Left lobe of liver (tissue), 2 donors: ENCODE results near the gene TCTN3. TPM values are rescaled to one million over a fixed set of nuclear protein-coding genes. Genes with fewer than 3 reads are reported as not detected.
A peak's percentile ranks its signal among the peaks of the same experiment; 100 is the strongest.
"Not testable (repeated sequence)": the region's sequence is repeated elsewhere in the genome, so short reads cannot be mapped to it uniquely, and the experiment has no call there.

Experiments
- ATAC-seq: fragments of 200-7000 bp; cut with Tn5 transposase; one replicate; pipeline ENCODE4 v1.9.1; 2020; ENCODE audit warnings: mild to moderate bottlenecking, moderate library complexity
- DNase-seq: peaks from one replicate; pipeline ENCODE4 v3.0.0-alpha.2; 2020; ENCODE audit warnings: low spot score
- total RNA-seq: library from RNA; stranded (reverse); gene quantifications from one replicate; pipeline ENCODE4 v1.2.1, GENCODE V29; 2021
- donor health status: DM: no; HTN: no; CAD: no; lungs with moderate emphysema.
- donor health status: DM: no; HTN: yes; CAD: no.

TCTN3 gene, protein sequence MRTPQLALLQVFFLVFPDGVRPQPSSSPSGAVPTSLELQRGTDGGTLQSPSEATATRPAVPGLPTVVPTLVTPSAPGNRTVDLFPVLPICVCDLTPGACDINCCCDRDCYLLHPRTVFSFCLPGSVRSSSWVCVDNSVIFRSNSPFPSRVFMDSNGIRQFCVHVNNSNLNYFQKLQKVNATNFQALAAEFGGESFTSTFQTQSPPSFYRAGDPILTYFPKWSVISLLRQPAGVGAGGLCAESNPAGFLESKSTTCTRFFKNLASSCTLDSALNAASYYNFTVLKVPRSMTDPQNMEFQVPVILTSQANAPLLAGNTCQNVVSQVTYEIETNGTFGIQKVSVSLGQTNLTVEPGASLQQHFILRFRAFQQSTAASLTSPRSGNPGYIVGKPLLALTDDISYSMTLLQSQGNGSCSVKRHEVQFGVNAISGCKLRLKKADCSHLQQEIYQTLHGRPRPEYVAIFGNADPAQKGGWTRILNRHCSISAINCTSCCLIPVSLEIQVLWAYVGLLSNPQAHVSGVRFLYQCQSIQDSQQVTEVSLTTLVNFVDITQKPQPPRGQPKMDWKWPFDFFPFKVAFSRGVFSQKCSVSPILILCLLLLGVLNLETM
- 17.8 TPM for total RNA-seq

DNA sequence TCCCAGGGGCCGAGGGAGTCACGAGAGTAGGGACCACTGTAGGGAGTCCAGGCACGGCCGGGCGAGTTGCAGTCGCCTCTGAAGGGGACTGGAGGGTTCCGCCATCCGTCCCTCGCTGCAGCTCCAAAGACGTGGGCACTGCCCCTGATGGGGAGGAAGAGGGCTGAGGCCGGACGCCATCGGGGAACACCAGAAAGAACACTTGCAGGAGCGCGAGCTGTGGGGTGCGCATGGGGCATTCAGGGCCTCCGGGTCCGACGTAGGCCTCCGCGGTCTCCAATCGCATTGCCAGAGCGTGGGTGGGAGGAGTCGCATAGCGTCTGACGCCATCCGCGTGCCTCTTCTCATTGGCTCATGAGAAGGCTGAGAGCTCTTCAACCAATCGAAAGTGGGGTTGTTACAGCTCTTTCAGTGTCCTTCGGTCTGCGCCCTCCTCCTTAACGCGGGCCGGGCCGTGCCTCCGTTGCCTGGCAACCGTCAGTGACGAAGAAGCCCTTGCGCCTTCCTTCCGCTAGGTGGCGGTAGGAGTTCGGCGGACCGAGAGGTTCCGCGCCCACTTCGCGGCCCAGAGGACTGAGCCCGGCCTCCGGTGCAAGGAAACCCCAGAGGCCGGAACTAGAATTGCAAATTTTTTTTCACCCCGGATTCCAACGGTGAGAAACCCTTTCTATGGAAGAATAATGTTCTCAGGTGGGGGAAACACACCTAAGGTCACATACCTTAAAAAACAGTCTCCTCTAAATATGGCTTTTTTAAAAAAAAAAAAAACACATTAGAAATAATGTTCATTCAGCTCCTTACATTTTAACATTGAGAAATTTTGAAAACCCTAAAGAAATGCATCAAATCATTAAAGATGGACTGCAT is at the start of gene TCTN3:
Gene TCTN3, minus strand, starts transcription at position 260 of the 867 bp plus-strand sequence. Its CDS starts 28 bp downstream, at position 232.
- ATAC-seq (peak; percentile 96), DNase-seq (peak; percentile 99)

GRCh38 chr10:95742962-95743535 is 49.3 kb upstream of the TCTN3 start:
- no peak for DNase-seq
- no peak for ATAC-seq

GRCh38 chr10:95742485-95742884 is 48.8 kb upstream of the TCTN3 start:
- ATAC-seq (peak; percentile 89), DNase-seq (peak; percentile 72)

DNA sequence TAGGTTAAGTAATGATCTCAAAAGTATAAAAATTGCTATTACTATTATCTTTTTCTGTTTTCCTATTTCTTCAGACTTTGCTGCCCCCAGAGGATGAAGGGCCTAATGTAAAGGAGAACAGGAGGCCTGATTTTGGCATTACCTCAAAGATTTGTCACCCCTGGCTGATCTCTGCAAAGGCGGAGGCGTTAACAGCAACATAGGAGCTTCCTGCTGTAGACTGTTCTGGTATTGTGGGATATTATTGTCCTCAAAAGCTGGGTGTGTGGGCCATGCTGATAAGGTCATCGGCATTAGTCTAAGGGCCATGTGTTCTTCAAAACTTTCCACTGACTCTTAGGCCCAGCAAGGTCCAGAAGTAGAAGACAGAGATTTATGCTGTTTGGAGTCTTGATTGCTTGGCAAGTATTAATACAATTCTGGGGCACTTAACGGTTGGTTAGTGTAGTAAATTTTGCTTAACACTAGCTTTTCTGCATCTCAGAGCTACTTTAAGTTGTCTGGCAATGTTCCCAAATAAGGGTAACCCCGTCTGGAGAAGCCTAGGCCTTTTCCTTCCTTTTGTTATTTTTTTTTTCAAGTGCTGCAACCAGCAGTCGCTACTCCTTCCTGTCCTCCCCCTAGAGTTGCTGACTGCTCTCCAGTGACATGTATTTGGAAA is 48.2 kb upstream of the TCTN3 start:
- ATAC-seq (peak; percentile 72), DNase-seq (no peak)

- DNase-seq: no peak
- no peak for ATAC-seq
These were observed 45.3 kb upstream of the TCTN3 start for GRCh38 chr10:95739056-95739455.

DNA sequence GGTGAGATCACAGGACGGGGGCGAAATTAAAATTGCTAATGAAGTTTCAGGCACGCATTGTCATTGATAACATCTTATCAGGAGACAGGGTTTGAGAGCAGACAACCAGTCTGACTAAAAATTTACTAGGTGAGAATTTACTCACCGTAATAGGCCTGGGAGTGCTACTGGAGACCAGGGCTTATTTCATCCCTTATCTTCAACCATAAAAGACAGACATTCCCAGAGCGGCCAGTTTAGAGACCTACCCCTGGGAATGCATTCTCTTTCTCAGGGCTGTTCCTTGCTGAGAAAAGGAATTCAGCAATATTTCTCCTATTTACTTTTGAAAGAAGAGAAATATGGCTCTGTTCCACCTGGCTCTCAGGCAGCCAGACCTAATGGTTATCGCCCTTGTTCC is 39.2 kb upstream of the TCTN3 start:
- ATAC-seq: not testable (repeated sequence)

DNA sequence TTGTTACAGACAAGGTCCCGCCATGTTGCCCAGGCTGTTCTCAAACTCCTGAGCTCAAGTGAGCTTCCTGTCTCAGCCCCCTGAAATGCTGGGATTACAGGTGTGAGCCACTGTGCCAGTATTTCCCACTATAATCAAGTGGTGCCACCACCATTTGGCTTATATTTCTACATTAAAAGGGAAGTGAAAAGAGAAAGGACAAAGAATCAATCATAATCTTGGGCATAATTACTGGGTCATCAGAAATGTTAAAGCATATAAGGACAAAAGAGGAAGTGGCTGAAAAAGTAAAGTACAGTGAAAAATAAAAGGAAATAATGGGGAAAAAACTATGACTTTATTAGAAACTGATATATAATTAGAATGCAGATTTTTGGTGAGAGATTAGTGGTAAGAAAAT is 36.5 kb upstream of the TCTN3 start:
- DNase-seq: no peak
- no peak for ATAC-seq

More for the DNA sequence above, 39.2 kb upstream of the TCTN3 start:
- not testable (repeated sequence) for DNase-seq

GRCh38 chr10:95729323-95730055 is 35.8 kb upstream of the TCTN3 start:
- DNase-seq (no peak), ATAC-seq (peak; percentile 33)

DNA sequence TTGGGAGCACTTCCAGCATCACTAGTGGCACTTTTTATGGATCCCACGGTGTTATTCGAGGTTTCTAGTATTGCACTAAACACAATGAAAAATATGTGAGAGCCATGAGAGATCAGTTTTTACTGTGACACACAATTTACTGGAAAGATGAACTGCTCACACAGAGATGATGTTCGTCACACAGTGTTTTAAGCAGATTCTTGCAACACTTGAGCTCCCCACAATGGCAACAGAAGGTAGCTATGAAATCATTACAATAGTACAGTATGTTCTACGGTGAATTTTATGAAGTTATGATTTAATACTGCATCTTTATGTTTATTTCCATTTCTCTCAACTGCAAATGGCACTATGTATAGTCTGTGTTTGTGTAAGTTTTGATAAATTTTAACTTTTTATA is 34.8 kb upstream of the TCTN3 start:
- DNase-seq (no peak), ATAC-seq (no peak)

GRCh38 chr10:95722496-95722895 is 28.8 kb upstream of the TCTN3 start:
- DNase-seq, ATAC-seq: not testable (repeated sequence)

DNA sequence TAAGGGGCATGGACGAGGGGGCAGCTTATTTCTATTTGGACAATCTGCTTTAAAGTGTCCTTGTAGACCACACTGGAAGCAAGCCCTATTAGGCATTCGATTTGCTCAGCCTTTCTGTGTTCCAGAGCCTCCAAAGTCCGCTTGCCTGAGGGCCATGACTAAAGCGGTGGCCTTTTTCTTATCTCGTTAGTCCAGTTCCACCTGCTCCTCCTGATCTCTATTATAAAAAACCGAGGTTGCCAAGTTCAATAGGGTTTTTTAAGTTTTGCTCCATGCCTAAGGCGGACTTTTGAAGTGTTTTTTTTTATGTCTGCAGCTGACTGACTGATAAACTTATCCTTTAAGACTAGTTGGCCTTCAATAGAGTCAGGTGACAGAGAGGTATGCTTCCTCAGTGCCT is 27.0 kb upstream of the TCTN3 start:
- DNase-seq, ATAC-seq: not testable (repeated sequence)

DNA sequence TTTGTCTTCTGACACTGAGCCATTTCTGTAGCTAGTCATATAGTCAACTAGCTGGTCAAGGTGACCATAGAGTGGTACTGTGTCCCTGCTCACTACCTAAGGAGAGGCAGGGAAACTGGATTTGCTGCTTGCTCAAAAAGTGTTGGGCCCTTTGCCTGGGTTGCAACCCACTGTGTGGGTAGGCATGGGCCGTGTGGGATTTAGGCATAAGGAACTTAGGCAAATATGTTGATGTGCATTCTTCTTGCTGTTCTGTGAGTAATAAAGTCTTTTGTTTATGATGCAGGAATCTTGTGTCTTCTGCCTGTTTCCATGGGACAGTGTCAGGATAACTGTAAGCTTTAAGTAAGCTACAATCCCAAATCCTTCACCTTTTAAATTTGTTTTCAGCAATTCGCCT is 23.1 kb upstream of the TCTN3 start:
- ATAC-seq (no peak), DNase-seq (no peak)

- DNase-seq (no peak), ATAC-seq (no peak)
These were observed 22.7 kb upstream of the TCTN3 start for GRCh38 chr10:95716466-95716865.

GRCh38 chr10:95711492-95711891 is 17.8 kb upstream of the TCTN3 start:
- no peak for ATAC-seq
- DNase-seq: no peak

DNA sequence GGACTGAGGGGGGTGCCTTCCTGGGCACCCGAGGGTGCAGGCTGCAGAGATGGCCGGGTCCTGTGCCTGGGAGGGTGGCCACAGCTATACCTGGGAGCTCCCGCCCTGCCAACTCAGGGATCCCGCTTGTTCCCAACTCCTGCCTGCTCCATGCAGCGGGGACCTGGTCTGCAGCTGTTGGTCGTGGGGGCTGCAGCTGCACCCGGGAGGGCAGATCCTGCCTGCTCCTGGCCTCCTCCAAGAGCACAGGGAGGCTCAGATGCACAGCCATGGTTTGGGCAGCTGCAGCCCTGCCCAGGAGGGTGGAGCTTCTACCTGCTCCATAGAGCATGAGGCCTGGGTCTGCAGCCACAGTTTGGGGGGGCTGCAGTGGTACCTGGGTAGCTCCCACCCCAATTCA is 13.3 kb upstream of the TCTN3 start:
- DNase-seq (no peak), ATAC-seq (no peak)

- DNase-seq: no peak
- no peak for ATAC-seq
These were observed 12.8 kb upstream of the TCTN3 start for GRCh38 chr10:95706573-95706972.

DNA sequence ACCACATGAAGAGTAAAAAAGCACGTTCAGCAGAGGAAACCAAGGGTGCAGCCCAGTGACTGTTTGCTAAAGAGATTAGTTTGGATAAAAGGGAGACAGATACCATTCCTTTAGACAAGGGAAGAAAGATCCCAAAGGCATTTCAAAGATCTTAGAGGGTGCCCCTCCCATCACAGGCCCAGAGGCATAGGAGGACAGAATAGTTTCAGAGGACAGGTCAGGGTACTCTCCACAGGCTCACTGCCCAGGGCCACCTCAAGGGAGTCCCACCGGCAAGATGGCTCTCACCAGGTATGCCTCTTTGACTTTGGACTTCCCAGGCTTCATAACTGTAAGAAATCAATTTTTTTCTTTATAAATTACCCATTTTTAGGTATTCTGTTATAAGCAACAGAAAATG is 4.7 kb upstream of the TCTN3 start:
- DNase-seq (no peak), ATAC-seq (no peak)

DNA sequence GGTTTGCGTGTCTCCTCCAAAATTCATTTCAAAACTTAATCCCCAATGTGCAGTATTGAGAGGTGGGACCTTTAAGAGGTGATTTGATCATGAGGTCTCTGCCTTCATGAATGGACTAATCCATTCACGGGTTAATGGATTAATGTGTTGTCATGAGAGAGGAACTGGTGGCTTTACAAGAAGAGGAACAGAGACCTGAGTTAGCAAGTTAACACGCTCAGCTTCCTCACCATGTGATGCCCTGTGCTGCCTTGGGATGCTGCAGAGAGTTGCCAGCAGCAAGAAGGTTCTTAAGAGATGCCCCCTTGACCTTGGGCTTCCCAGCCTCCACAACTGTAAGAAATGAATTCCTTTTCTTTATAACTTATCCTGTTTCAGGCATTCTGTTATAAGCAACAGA is 3.7 kb upstream of the TCTN3 start:
- DNase-seq (no peak), ATAC-seq (no peak)

DNA sequence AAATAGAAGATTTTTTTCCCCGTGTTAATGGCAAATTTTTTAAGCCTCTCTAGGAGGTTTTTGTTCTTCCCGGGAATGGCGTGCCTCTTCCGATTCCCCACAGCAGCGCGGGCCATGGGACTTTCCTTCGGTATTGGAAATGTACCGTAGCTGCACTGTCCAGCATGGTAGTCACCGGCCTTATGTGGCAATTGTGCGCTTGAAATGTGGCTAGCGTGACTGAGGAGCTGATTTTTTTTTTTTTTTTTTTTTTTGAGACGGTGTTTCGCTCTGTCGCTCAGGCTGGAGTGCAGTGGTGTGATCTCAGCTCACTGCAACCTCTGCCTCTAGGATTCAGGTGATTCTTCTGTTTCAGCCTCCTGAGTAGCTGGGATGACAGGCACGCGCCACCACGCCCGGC is 938 bp upstream of the TCTN3 start:
- no peak for DNase-seq
- no peak for ATAC-seq
